DND-41 (cell line): ENCODE data around the gene NFASC.

ENCODE experiments used
- EZH2 ChIP-seq: IDR thresholded peaks from 3 replicates; pipeline ENCODE4 v1.6.1; 2012; ENCODE audit warnings: borderline replicate concordance, low read depth, mild to moderate bottlenecking, moderate library complexity, low read length, inconsistent platforms; ENCODE audit not compliant: severe bottlenecking
- TF ChIP-seq, protein P1 (sequence below): IDR thresholded peaks from 2 replicates; pipeline ENCODE4 v1.5.1; 2012; ENCODE audit warnings: borderline replicate concordance, low read length, moderate library complexity, mild to moderate bottlenecking; ENCODE audit not compliant: poor library complexity, severe bottlenecking; ENCODE audit errors: extremely low read depth

DNA sequence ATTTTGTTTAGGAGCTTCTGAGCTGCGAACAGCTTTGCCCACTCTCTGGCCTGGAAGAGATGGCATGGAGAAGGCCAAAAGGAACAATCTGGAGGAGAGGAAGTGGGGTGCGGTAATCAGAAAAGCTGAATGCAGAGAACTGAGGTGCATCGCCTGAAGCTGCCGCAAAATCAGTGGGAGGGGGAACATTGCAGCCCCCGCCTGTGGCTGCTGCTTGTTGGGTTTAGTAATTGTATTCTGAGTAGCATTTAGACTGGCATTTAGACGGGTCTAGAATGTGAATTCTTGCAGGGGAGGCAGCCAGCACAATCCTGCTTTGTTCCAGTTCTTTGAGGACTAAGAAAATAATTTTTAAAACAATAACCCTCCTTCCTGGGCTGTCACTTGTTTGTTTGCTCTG, 25.4 kb downstream of the NFASC start:
- TF ChIP-seq, protein P1, sequence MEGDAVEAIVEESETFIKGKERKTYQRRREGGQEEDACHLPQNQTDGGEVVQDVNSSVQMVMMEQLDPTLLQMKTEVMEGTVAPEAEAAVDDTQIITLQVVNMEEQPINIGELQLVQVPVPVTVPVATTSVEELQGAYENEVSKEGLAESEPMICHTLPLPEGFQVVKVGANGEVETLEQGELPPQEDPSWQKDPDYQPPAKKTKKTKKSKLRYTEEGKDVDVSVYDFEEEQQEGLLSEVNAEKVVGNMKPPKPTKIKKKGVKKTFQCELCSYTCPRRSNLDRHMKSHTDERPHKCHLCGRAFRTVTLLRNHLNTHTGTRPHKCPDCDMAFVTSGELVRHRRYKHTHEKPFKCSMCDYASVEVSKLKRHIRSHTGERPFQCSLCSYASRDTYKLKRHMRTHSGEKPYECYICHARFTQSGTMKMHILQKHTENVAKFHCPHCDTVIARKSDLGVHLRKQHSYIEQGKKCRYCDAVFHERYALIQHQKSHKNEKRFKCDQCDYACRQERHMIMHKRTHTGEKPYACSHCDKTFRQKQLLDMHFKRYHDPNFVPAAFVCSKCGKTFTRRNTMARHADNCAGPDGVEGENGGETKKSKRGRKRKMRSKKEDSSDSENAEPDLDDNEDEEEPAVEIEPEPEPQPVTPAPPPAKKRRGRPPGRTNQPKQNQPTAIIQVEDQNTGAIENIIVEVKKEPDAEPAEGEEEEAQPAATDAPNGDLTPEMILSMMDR: no peak
- no peak for TF ChIP-seq EZH2
